Gastrocnemius medialis (tissue), 4 donors: ENCODE measurements around the gene STN1. TPM values are rescaled to one million over a fixed set of nuclear protein-coding genes. Genes with fewer than 3 reads are reported as not detected.
A peak's percentile ranks its signal among the peaks of the same experiment; 100 is the strongest.

Experiments
- ATAC-seq, 2 donors: fragments of 150-250 bp; one replicate each; pipeline ENCODE4 v1.9.1; 2016
- DNase-seq, 2 donors: peaks; one replicate each; pipeline ENCODE4 v3.0.0-alpha.2; 2019
- H3K27ac ChIP-seq, 4 donors: fragments of 200-600 bp; sonication (generic); 1 replicate in 1 of 4; 2 replicates in 3 of 4; pipeline ENCODE4 v1.5.1; 2016 to 2018; ENCODE audit warnings: mild to moderate bottlenecking in 2 of 4, moderate library complexity in 1 of 4
- H3K27me3 ChIP-seq, 3 donors: fragments of 200-600 bp; sonication (generic) in 2 of 3; 1 replicate in 1 of 3; 2 replicates in 2 of 3; pipeline versions ENCODE4 v1.5.1 to v1.6.0; 2016 to 2019; ENCODE audit warnings: mild to moderate bottlenecking in 1 of 3, moderate library complexity in 1 of 3
- H3K36me3 ChIP-seq, 2 donors: fragments of 200-600 bp; sonication (generic) in 1 of 2; one replicate each; pipeline ENCODE4 v1.5.1; 2017 to 2018
- H3K4me1 ChIP-seq, 2 donors: fragments of 200-600 bp; sonication (generic) in 1 of 2; one replicate each; pipeline ENCODE4 v1.5.1; 2016 to 2017; ENCODE audit warnings: mild to moderate bottlenecking in 2 of 2
- H3K4me3 ChIP-seq, 4 donors: fragments of 200-600 bp; sonication (generic) in 3 of 4; 1 replicate in 1 of 4; 2 replicates in 3 of 4; pipeline ENCODE4 v1.5.1; 2016 to 2019; ENCODE audit warnings: mild to moderate bottlenecking in 2 of 4
- H3K9me3 ChIP-seq, 3 donors: fragments of 200-600 bp; sonication (generic) in 2 of 3; 1 replicate in 1 of 3; 2 replicates in 2 of 3; pipeline ENCODE4 v1.5.1; 2016 to 2019
- CTCF ChIP-seq, 5 experiments: fragments of 450-650 bp in 3 of 5; fragments of 200-600 bp in 2 of 5; sonication (generic) in 2 of 5; IDR thresholded peaks in 4 of 5; conservative IDR thresholded peaks in 1 of 5; 1 replicate in 4 of 5; 2 replicates in 1 of 5; pipeline ENCODE4 v1.5.1; 2016 to 2019; ENCODE audit warnings: antibody characterized with exemption in 5 of 5, mild to moderate bottlenecking in 3 of 5, moderate library complexity in 3 of 5
- POLR2A ChIP-seq, 2 donors: fragments of 450-650 bp; IDR thresholded peaks; one replicate each; pipeline ENCODE4 v1.6.1; 2017; ENCODE audit warnings: antibody characterized with exemption in 2 of 2, mild to moderate bottlenecking in 2 of 2, moderate library complexity in 2 of 2
- in situ Hi-C, 4 donors: fragments of 200-750 bp; cut with MboI; loops; one replicate each; pipeline versions ENCODE4 v1.15.0 to v1.8.0; 2017; ENCODE audit warnings: low sequenced_read_pairs in 4 of 4
- intact Hi-C: fragments of 100-400 bp; cut with DNase I; formaldehyde crosslinking; loops from one replicate; pipeline ENCODE4 v1.15.1; 2023; ENCODE audit warnings: low total_unique reads
- total RNA-seq, 4 donors: library from RNA; depleted of rRNA; stranded (reverse); fragments of >200 nt; gene quantifications; one replicate each; pipeline versions ENCODE4 v1.1.0 to v1.2.3, GENCODE V29; 2016

Gene STN1
- total RNA-seq, 4 donors from 2014 or later, result 15.1 to 24.7 (median 20.5) TPM

- in situ Hi-C loops, result loop anchor here in 2 of 4 donors (10.0 to 25.0 kb wide), 3 partner anchors 97 to 322 kb away; partner anchors contain the start of gene SFR1 (in 1 of the 2)
- peaks cover 0 to 14% of the 10 kb centered on the region in 2 donors for H3K36me3 ChIP-seq
Observed at GRCh38 chr10:103890688-103891087, 27.3 kb downstream of the STN1 start.

GRCh38 chr10:103890194-103890658 lies 27.8 kb downstream of the STN1 start:
- ATAC-seq, result no peak
- no peak for DNase-seq
- Histone ChIP-seq H3K27ac (peak overlapping the region in 3 of 4 donors; percentile 14 to 55 (median 44)), H3K4me3 (no peak overlapping the region), H3K36me3 (peaks cover 0 to 14% of the 10 kb centered on the region in 2 donors), H3K9me3 (no peaks in the 10 kb centered on the region), H3K4me1 (peaks cover 33 to 47% of the 10 kb centered on the region in 2 donors), H3K27me3 (no peaks in the 10 kb centered on the region)
- intact Hi-C loops (loop anchor here (10.0 kb wide), 1 partner anchor 135 kb away; no protein-coding TSS in a partner anchor), in situ Hi-C loops (loop anchor here in 2 of 4 donors (10.0 to 25.0 kb wide), 3 partner anchors 97 to 322 kb away; partner anchors contain the start of gene SFR1 (in 1 of the 2))
- no peak for TF ChIP-seq POLR2A (IDR thresholded peaks at IDR 0.05)
- no peak for TF ChIP-seq CTCF (IDR thresholded peaks at IDR 0.05 in 4 of 5, conservative IDR thresholded peaks at IDR 0.05 in 1 of 5)

More at GRCh38 chr10:103890688-103891087, 27.3 kb downstream of the STN1 start:
- peak overlapping the region in 3 of 4 donors; percentile 14 to 55 (median 44) for H3K27ac ChIP-seq
- TF ChIP-seq POLR2A (IDR thresholded peaks at IDR 0.05), result no peak
- no peak for TF ChIP-seq CTCF (IDR thresholded peaks at IDR 0.05 in 4 of 5, conservative IDR thresholded peaks at IDR 0.05 in 1 of 5)
- H3K4me1 ChIP-seq, result peaks cover 38 to 52% of the 10 kb centered on the region in 2 donors
- intact Hi-C loops, result loop anchor here (10.0 kb wide), 1 partner anchor 134 kb away; no protein-coding TSS in a partner anchor
- ATAC-seq, result no peak
- H3K9me3 ChIP-seq, result no peaks in the 10 kb centered on the region
- DNase-seq, result no peak
- no peaks in the 10 kb centered on the region for H3K27me3 ChIP-seq
- H3K4me3 ChIP-seq, result no peak overlapping the region

DNA sequence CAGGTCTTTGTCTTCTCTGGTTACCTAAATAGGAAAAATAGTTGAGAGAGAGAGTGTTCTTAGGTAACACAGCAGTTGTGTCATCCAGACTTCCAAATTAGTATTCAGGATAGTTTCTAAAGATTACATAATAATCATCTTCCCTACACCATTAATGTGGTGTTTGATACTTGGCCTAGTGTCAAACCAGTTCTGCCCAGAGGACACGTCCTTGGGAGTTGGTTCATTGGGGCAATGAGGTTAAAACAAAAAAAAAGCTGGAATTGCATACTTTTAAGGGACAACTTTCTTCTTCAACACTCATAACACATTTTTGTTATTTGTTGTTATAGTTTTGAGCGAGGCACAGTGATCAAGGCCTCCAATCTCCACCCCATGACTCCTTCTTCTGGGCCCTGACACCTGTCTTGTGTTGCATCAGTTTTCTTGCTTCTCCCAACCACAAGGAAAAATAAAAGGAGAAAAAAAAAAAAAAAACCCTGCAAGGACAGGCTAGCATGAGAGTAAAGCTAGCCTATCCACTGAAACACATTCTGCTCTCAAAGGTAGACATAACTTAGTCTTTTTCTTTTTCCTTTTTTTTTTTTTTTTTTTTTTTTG lies 28.8 kb downstream of the STN1 start:
- peaks cover 0 to 14% of the 10 kb centered on the region in 2 donors for H3K36me3 ChIP-seq
- no peak overlapping the region for H3K4me3 ChIP-seq
- TF ChIP-seq POLR2A (IDR thresholded peaks at IDR 0.05) (no peak), CTCF (IDR thresholded peaks at IDR 0.05 in 4 of 5, conservative IDR thresholded peaks at IDR 0.05 in 1 of 5) (no peak)
- no peaks in the 10 kb centered on the region for H3K9me3 ChIP-seq
- in situ Hi-C loops (loop anchor here in 3 of 4 donors (10.0 to 25.0 kb wide), 4 partner anchors 98 to 323 kb away; partner anchors contain the start of gene SFR1 (in 1 of the 3)), intact Hi-C loops (loop anchor here (2.0 to 5.0 kb wide), 4 partner anchors 30 to 458 kb away; partner anchors contain the start of genes SLK and STN1)
- no peaks in the 10 kb centered on the region for H3K27me3 ChIP-seq
- DNase-seq (no peak), ATAC-seq (no peak)
- peak overlapping the region; percentile 78 to 86 (median 82) for H3K27ac ChIP-seq
- H3K4me1 ChIP-seq, result peaks cover 23 to 37% of the 10 kb centered on the region in 2 donors

DNA sequence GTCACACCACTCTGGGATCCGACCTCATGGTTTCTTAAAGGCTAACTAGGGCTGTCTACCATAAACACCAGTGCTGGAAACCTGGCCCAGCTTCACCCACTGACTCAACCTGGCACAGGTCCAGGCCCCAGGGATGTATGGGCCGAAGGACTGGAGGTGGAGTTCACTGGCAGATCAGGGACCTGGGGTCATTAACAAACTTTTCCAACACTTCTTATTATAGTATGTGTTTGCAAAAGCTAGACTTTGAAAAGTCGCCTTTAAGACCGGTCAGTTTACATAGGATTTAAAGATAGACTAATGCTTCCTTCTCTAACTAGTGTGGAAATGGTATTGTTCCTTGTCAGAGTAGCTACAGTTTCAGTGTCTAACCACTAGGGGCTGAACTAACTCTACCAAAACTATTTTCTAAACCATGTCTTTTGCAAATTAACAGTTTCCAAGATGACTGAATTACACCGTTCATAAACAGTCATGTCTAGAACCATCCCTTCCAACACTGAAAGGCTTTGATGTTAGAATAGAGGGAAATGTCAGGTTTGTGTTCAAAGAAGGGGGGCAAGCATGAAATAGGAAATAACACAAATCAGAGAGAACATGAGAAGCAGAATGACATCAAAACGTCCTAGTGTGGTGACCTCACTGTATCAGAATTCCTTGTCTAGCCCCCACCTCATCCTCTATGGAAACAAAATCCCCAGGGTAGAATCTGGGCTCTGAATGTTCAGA lies 29.7 kb downstream of the STN1 start:
- no peaks in the 10 kb centered on the region for H3K9me3 ChIP-seq
- peak overlapping the region; percentile 78 to 86 (median 82) for H3K27ac ChIP-seq
- intact Hi-C loops (loop anchor here (1.0 to 5.0 kb wide), 5 partner anchors 31 to 459 kb away; partner anchors contain the start of genes SLK and STN1), in situ Hi-C loops (loop anchor here in 3 of 4 donors (10.0 to 25.0 kb wide), 4 partner anchors 99 to 324 kb away; partner anchors contain the start of gene SFR1 (in 1 of the 3))
- peak; percentile 73 to 86 for DNase-seq
- H3K36me3 ChIP-seq, result peaks cover 0 to 14% of the 10 kb centered on the region in 2 donors
- ATAC-seq, result peak; percentile 86 to 89
- H3K4me3 ChIP-seq, result no peak overlapping the region
- H3K4me1 ChIP-seq, result peaks cover 18 to 28% of the 10 kb centered on the region in 2 donors
- TF ChIP-seq POLR2A (IDR thresholded peaks at IDR 0.05) (no peak), CTCF (IDR thresholded peaks at IDR 0.05 in 4 of 5, conservative IDR thresholded peaks at IDR 0.05 in 1 of 5) (peak; percentile 81 to 96 (median 83))
- no peaks in the 10 kb centered on the region for H3K27me3 ChIP-seq
